Lung microvascular endothelial cell (primary cell): ENCODE results near the gene TTF2. TPM values are rescaled to one million over a fixed set of nuclear protein-coding genes. Genes with fewer than 3 reads are reported as not detected.
A peak's percentile ranks its signal among the peaks of the same experiment; 100 is the strongest.

Experiments
- DNase-seq, 2 donors: peaks; one replicate each; pipeline versions ENCODE4 v3.0.0 to v3.0.0-alpha.2; 2010; ENCODE audit warnings: low read depth in 2 of 2
- total RNA-seq: library from RNA; depleted of rRNA; stranded (reverse); fragments of >200 nt; gene quantifications from 2 replicates; pipeline ENCODE4 v1.2.1, GENCODE V29; 2014

The TTF2 gene
- total RNA-seq, 1 donor from 2014 or later, result 6.9 TPM

DNA sequence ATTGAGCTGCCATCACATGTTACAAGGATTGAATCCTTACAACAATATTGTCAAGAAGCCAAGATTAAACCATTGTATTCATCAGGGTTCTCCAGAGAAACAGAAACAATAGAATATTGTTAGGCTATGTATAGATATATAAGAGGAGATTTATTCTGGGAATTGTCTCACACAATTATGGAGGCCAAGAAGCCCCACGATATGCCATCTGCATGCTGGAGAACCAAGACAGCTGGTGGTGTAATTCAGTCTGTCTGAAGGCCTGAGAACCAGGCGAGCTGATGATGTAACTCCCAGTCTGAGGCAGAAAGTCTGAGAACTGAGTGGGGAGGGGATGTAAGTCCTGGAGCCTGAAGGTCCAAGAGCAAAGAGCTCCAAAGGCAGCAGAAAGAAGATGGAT is 14.5 kb upstream of the TTF2 start:
- peak in 1 of 2 donors; percentile 16 for DNase-seq

DNA sequence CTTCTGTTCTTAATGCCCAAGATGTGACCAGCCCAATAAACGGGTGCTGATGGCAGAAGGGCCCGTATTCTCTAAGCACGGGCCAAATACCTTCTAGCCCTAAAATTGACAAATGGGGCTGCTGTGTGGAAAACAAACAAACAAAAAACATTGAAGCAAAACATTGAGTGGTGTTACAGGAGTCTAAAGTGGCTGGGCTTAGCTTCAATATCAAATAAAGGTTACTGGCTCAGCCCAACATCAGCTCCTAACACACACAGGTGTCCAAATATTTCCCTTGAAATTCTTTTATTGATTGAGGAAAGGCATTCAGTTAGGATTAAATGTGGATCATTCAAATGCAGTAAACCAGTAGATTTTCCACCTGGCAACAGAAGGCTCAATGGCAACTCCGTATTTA is 13.3 kb upstream of the TTF2 start:
- no peak for DNase-seq

DNA sequence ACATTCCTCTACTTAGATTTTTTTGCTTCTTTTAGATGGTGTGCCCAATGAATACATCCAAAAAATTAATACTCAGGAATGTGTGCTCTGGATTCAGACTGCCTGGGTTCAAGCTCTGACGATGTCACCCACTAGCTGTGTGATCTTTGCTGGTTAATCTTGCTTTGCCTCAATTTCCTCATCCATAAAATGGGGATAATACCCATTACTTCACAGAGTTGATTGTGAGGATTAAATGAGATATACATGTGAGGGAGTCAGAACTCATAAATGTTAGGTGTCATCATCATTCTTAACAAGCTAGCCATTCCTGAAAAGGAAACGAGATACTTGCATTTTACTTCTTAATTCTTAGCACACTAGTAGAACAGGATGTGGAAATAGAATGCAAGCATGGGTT is 12.9 kb upstream of the TTF2 start:
- no peak for DNase-seq

DNA sequence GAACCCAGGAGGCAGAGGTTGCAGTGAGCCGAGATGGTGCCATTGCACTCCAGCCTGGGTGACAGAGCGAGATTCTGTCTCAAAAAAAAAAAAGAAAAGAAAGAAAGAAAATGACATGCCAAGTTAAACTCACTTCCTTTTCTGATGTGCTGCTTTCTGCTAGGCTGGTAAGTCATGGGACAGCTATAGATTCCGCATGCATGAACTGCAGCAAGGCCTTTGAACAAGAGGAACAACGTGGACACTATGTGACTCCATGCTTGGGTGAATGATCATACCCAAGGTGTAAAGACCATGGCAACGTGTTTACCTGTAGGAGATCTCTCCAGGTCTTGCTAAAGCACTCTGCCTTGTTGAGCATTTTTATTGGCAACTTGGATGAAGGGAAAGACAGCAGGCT is 10.3 kb upstream of the TTF2 start:
- no peak for DNase-seq

DNA sequence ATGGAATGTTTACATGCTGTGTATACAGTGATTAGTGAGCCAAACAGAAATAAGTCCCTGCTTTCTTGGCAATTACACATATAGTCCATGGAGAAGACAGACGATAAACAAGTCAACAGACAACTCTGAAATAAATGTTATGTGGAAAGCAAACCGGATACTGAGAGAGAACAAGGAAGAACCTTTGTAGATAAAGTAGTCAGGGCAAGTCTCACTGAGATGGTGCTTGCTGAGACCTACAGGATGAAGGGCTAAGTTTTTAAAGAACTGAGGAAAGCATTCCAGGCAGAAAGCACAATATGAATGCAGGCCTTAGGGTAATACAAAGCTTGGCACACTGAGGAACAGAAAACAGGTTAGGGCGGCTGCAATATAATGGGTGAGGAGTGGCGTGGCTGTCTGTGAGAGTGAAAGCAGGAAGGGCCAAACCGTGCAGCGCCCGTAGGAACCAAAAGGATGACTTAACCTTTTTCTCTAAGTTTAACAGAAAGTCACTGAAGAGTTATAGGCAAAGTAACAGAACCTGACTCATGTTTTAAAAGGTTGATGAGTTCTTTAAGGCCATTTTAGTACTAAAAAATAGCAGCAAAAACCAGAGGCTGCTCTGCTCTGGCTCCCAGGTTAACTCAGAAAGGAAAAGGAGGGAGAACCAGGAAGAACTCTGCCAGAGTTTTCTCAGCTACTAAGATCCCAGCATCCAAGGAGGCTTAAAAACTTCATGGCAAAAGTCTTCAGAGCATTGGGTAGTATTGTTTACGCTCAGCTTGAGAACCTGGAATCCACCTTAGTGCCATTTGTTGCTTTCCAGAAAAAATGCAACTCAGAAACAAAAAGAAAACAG is 8.7 kb upstream of the TTF2 start:
- peak; percentile 17 to 27 for DNase-seq

DNA sequence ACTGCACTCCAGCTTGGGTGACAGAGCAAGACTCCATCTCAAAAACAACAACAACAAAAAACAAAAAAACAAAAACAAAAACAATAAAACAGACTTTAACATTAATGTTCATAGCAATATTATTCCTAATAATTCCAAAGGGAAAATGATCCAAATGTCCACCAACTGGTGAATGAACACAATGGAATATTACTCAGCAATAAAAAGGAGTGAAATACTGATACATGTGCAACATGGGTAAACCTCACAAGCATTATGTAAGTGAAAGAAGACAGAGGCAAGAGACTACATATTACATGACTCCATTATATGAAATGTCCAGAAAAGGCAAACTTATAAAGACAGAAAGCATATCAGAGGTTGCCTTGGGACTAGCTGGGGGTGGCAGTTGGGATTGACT is 6.1 kb upstream of the TTF2 start:
- no peak for DNase-seq

DNA sequence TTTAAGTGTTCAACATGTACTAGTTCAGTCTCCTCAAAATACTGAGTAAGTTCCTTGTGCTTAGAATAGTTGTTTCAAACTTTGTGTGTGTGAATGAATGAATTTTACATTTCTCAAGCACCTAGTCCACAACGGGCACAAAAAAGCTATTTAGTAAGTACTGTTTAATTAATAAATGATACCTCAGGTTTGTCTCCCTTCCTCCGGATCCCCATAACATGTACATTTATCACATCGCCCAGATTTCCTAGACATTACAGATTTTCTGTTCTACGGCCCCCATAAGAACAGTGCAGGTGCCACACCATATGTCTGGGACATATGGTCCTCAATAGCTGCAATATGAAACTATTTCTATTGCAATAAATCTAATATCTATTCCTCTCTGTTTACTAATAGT is 1.3 kb upstream of the TTF2 start:
- DNase-seq, result no peak

DNA sequence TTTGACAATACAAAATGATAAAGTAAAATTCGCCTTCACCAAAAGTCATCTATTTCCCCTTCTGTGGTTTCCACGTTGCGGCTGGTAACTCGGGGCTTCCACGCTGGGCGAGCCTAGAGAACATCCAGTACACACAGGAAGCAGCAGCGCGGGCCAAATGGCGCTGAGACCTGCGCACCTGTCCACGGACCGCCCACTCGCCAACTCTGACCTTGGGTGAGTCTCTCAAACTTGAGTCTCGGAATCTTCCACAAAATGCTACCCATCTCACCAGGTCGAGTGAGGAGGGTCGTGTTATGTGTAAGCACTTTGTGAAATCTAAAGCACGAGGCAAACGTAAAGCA is 820 bp upstream of the TTF2 start:
- DNase-seq, result peak in 1 of 2 donors; percentile 27

DNA sequence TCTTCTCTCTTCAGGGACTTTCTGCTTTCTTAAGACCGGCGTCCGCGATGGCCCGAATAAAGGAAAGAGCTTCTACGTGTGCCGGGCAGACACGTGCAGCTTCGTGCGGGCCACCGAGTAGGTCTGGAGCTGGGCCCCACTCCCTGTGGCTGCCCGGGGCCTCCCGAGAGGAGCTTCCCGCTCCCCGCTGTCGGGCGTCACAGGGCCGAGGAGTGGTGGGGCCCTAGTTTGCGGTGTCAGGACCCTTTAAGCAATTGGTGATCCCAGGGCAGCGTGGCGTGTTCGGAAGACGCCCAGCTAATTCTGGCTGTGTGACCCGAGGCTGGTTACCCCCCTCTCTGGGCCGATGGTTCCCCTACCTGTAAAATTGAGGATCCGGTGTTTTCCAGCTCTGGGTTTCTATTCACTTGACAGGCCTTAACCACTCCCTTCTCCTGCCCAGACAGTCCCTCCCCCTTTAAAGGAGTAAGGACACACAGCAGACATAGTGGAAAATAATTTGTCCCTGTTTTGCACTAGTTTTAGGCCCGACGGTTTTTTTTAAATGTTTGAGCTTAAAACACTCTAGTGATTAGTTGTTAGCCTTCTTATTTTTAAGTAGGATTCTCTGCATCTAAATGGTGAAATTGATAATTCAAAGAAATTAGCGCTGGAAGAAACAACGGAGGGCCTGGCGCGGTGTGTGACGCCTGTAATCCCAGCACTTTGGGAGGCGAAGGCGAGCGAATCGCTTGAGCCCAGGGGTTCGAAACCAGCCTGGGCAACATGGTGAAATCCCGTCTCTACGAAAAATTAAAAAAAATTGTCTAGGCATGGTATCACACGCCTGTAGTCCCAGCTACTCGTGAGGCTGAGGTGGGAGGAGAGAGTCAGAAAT is 553 bp downstream of the TTF2 start:
- DNase-seq, result peak; percentile 24 to 54

DNA sequence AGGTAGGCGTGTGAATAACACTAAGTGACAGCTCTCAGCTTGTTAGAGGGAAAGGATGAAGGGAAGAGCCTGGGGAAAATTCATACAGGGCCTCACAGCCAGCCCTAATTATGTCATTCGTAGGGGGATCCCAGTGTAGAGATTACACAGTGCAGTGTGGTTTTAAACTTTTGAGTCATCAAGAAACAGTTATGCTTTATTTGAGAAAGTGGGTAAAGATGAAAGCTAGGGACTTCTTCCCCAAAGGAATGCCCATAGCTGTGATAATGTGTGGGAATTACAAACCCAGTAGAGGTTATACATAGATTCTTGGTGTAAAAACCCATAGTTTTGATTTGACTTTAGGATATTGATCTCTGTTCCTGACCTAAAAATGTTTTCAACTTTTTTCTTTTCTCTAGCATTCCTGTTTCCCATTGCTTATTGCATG is 1.9 kb downstream of the TTF2 start:
- DNase-seq, result peak in 1 of 2 donors; percentile 26

DNA sequence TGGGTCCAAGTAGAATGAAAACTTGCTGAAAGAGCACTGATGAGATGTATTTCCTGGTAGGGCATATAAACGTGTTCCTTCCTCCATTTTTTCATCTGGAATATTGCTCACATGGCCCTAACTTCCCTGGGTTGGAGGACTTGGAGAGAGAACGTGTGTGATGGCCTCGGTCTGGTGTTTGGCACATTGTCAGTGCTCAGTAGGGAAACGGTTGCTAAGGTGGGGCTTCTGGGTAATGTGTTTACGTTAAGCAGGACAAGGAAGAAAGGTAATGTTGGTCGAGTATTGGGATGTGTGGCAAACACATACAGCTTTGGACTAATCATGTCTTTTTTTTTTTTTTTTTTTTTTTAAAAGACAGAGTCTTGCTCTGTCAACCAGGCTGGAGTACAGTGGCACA is 6.2 kb downstream of the TTF2 start:
- DNase-seq, result no peak

DNA sequence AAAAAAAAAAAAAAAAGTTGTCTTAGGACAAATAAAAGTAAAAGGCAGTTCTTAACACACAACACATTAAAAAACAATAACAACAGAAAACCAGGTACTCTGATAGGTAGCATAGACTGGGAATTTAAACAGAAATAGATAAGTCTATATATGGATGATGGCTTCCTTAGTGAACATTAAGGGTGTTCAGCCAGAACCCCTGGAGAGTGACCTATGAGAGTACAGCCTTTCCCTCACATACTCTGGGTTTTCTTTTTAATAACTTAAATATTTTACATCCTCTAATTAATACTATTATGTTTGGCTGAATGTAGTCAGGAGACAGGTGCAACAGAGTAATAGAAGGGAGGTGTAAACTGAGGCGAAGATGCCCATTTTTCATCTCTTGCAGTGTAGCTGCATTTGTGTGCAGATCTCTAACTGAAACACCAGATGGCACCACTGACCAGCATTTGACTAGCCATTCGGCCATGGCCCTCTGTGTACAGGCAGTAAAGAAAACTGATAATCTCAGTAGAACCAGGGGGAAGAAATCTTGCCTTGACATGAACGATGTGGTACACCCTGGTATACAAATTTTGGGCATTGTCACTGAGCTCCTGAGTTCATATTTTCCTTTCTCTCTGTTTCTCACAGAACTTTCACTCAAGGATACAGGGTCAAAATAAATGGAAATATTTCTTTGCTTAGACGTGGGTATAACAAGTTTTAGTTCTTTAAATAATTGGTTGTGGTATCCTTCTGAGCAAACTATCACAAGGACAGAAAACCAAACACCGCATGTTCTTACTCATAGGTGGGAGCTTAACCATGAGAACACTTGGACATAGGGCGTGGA is 7.6 kb downstream of the TTF2 start:
- peak; percentile 72 to 79 for DNase-seq

DNA sequence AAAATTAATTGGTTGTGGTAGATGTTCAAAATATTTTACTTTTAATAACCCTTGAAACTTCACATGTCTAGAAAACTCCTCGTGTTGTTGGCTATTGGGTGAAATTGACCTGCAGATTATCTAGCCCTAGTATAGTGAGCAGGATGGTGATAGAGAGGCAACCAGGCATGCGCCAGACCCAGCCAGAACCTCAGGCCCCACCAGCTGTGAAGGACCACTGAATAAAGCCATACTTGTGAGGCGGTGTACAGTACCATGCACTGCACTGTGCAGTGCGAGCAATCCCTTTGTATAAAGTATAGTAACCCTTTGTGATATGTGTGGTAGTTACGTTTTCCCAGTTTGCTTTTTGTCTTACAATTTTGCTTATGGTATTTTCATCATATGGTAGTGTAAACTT is 8.5 kb downstream of the TTF2 start:
- DNase-seq, result no peak

DNA sequence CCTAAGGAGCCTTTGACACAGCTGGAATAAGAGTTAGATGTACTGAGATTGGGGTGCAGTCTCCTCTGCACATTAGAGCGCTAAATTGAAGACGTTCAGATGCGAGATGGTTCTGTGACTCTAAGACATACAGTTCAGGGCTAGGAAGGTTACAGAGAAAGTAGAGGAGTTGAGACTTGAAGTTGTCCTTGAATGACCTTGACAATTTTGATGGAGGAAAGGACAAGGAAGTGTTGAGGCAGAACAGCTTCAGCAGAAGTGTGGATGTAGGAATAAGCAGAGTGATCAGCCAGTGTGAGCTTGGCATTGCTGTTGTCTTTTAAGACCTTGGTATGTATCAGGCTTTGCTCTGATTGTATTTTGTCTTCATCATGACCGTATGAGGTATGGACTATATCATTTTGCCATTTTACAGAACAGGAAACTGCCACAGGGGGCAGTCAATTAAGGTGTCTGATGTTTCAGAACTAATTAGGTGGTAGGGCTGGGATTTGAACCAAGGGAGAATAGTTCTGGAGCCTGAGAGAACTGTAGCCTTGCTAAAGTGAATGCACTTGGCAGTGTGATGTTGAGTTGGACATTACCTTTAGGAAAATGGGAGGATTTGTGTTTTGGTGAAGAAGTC is 9.2 kb downstream of the TTF2 start:
- DNase-seq, result no peak

DNA sequence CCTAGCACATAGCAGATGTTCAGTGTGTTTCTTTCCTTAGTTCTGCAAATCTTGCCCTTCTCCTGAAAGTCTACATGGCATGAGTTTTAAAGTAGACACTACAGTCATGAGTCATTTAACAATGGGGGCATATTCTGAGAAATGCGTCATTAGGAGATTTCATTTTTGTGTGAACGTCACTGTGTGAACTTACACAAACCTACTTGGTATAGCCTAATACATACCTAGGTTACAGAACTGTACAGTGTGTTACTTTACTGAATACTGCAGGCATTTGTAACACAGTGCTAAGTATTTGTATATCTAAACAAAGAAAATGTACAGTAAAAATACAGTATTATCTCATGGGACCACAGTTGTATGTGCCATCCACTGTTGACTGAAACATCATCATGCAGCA is 10.0 kb downstream of the TTF2 start:
- DNase-seq, result peak in 1 of 2 donors; percentile 13

DNA sequence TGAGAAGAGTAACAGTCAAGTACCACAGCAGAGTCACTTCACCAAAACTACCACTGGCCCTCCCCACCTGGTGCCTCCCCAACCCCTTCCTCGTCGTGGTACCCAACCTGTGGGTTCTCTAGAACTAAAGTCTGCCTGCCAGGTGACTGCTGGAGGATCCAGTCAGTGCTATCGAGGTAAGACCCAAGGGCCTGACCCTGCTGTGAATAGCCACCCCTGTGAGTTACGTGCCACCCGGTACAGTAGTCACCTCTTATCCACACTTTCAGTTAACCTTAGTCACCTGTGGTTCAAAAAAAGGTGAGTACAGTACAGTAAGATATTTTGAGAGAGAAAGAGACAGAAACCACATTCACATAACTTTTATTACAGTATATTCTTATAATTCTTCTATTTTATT is 16.5 kb downstream of the TTF2 start:
- DNase-seq, result no peak

DNA sequence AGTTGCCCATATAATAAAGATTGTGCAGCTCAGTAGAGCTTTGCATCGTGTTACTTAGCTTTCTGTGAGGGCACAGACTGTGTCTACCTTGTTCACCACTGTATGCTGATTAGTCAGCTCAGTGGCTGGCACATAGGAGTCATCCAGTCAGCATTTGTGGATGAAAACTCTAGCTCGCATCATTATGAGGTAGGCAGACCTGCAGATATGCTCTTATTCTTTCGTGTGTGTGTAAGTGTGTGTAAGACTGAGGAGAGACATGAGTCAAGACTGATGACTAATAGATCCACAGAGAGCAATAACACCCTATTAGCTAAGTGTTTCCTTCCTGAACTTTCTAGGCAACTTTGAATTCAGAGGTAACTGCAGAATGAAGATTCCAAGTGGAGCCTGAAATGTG is 17.1 kb downstream of the TTF2 start:
- peak in 1 of 2 donors; percentile 92 for DNase-seq

DNA sequence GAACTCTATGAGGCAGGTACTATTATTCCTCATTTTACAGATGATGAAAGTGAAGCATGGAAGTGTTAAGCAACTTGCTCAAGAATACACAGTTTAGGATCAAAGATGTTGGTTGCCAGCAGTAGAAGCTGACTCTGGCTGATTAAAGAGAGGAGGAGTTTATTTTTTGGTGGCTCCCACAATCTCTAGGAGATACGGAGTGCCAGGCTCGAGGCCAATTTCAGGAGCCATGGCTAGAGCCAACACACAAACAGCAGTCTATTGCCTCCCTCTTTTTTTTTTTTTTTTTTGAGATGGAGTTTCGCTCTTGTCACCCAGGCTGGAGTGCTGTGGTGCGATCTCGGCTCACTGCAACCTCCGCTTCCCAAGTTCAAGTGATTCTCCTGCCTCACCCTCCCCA is 19.6 kb downstream of the TTF2 start:
- no peak for DNase-seq

DNA sequence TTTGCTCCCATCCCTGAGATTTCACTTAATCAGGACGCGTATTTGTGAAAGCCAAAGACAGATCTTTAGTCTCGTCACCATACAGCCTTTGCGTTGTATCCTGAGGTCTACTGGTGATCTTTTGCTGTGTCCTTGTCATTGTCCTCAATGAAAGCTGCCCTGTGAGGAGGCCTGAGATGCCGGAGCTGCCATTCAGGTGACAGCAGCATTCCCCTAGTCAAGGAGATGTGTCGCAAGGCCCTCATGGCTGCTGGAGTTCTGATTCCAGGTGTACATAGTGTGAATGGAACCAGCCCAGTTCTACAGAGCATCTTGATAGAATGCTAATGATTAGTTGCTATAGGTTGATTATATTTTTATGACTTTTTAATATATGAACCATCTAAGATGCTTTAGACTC is 24.1 kb downstream of the TTF2 start:
- no peak for DNase-seq

DNA sequence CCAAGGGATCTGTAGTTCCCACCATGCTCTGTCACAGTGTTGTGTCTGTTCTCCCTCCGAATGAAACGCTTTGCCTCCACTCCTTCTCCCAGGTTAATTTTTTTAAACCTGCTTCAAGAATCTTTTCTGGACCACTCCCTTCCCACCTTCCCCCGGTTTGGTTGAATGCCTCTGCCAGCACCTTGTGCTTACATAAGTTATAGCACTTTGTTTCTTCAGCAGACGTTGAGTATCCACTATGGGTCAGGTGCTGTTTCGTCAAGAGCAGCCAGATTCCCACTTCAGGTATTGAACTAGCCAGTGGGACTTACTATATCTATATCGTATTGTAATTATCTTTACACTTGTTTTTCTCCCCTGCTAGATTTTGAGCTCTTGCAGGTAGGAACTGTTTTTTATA is 27.6 kb downstream of the TTF2 start:
- no peak for DNase-seq

DNA sequence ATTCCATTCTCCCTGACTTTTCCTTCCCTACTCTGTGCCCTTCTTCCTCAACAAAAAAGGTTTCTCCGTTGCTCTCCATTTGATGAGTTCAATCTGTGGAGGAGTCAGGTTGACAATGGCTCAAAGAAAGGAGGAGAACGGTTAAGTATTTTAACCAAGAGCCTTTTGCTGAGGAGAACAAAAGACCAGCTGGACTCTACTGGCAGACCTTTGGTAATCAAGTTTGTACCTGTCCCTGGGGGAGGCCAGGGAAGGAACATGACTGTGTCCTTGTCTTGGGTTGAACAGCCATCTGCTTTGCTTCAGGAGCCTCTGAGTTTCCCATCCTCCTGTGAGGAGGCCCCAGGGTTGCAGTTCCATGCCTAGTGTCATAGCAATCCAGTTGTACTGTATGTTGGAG is 29.9 kb downstream of the TTF2 start:
- DNase-seq, result no peak
